Left ventricle myocardium inferior (tissue), 1 donor: ENCODE data around the gene RAD9B. TPM values are rescaled to one million over a fixed set of nuclear protein-coding genes. Genes with fewer than 3 reads are reported as not detected.

Experiments used
- DNase-seq: peaks from one replicate; pipeline ENCODE4 v3.0.0-alpha.2; 2020
- H3K27ac ChIP-seq: fragments of 200-600 bp; replicated peaks from 2 replicates; pipeline ENCODE4 v1.8.0; 2021
- H3K27me3 ChIP-seq: fragments of 200-600 bp; 2 replicates; pipeline ENCODE4 v1.8.0; 2021; ENCODE audit warnings: low read depth
- H3K36me3 ChIP-seq: fragments of 200-600 bp; 2 replicates; pipeline ENCODE4 v1.8.0; 2021
- H3K4me1 ChIP-seq: fragments of 200-600 bp; 2 replicates; pipeline ENCODE4 v1.8.0; 2021
- H3K4me3 ChIP-seq: fragments of 200-600 bp; 2 replicates; pipeline ENCODE4 v1.8.0; 2021; ENCODE audit warnings: mild to moderate bottlenecking, moderate library complexity
- H3K9me3 ChIP-seq: fragments of 200-600 bp; replicated peaks from 2 replicates; pipeline ENCODE4 v1.8.0; 2021
- CTCF ChIP-seq: fragments of 200-600 bp; IDR thresholded peaks from 2 replicates; pipeline ENCODE4 v1.8.0; 2021; ENCODE audit warnings: antibody characterized with exemption, mild to moderate bottlenecking, borderline replicate concordance
- intact Hi-C: fragments of 100-400 bp; cut with micrococcal nuclease; formaldehyde crosslinking; loops from one replicate; pipeline ENCODE4 v1.11.0; 2022
- total RNA-seq: library from RNA; stranded (reverse); fragmentation: NEBNext Ultra II Directional; extraction: Animal tissue kit (Norgen Biotek cat#: 25700); gene quantifications from one replicate; pipeline ENCODE4 v1.2.1, GENCODE V29; 2021
- donor health status: DM: no; HTN: yes; CAD: no; lungs with severe emphysema.

RAD9B gene
- total RNA-seq, 1 donor from 2014 or later: 0.63 TPM

GRCh38 chr12:110550981-110551380, 48.9 kb downstream of the RAD9B start:
- Histone ChIP-seq H3K4me3 (no peak overlapping the region), H3K4me1 (peaks cover 96% of the 10 kb centered on the region), H3K36me3 (peaks cover 12% of the 10 kb centered on the region), H3K27me3 (no peaks in the 10 kb centered on the region), H3K27ac (peak overlapping the region; percentile 87), H3K9me3 (no peaks in the 10 kb centered on the region)
- no peak for DNase-seq
- TF ChIP-seq CTCF: no peak
- intact Hi-C loops: no loop called here

Other genes starting within 250 kb of the RAD9B start
- 1,955 TPM for gene ATP2A2, start 221.1 kb upstream of the RAD9B start, total RNA-seq
- gene ANAPC7, start 98.6 kb upstream of the RAD9B start, total RNA-seq: 32.0 TPM
- 84.5 TPM for gene ARPC3, start 52.0 kb upstream of the RAD9B start, total RNA-seq
- gene GPN3, start 34.1 kb upstream of the RAD9B start, total RNA-seq: 29.3 TPM
- gene FAM216A, start 33.5 kb upstream of the RAD9B start, total RNA-seq: 4.2 TPM
- gene VPS29, start 220 bp upstream of the RAD9B start, total RNA-seq: 91.1 TPM
- gene PPTC7, start 81.0 kb downstream of the RAD9B start, total RNA-seq: 103 TPM
- 21.6 TPM for gene TCTN1, start 111.8 kb downstream of the RAD9B start, total RNA-seq
- 11.5 TPM for gene HVCN1, start 186.8 kb downstream of the RAD9B start, total RNA-seq
- gene PPP1CC, start 240.6 kb downstream of the RAD9B start, total RNA-seq: 156 TPM